Astrocyte (in vitro differentiated cells and primary cell): ENCODE results near the gene YTHDF1.

ENCODE experiments used
- CTCF ChIP-seq: IDR thresholded peaks from 2 replicates; pipeline ENCODE4 v1.5.1; 2011; ENCODE audit warnings: low read depth, mild to moderate bottlenecking, inconsistent platforms, low read length, moderate library complexity; ENCODE audit not compliant: insufficient read depth
- EZH2 ChIP-seq: IDR thresholded peaks from 2 replicates; pipeline ENCODE4 v1.6.1; 2012; ENCODE audit warnings: mild to moderate bottlenecking, low read length, inconsistent platforms; ENCODE audit not compliant: insufficient read depth

- TF ChIP-seq CTCF (no peak), EZH2 (no peak)
Measured at GRCh38 chr20:63256954-63257353, 41.0 kb upstream of the YTHDF1 start.
